Skin of body (tissue), 2 donors: ENCODE data around the gene PKP4. TPM values are rescaled to one million over a fixed set of nuclear protein-coding genes. Genes with fewer than 3 reads are reported as not detected.

Experiments
- small RNA-seq: library from RNA; depleted of rRNA; stranded (forward); fragments of <200 nt; gene quantifications from one replicate; pipeline ENCODE3, GENCODE V24; 2014; ENCODE audit warnings: low replicate concordance
- total RNA-seq: library from RNA; depleted of rRNA; stranded (reverse); fragments of >200 nt; gene quantifications from one replicate; pipeline ENCODE4 v1.2.3, GENCODE V29; 2014

Gene PKP4
- total RNA-seq, 1 donor from 2014 or later, result 56.4 TPM

Small RNA genes lying within 50 kb of the gene (small RNA-seq; reads per million reads assigned to genes)
- gene AC005042.3, result not detected
- not detected for gene RN7SL393P

Other genes starting within 250 kb of the PKP4 start
- gene CCDC148, start 199 bp upstream of the PKP4 start, total RNA-seq, result 1.2 TPM